CD14-positive monocyte (primary cell): ENCODE results near the gene TEAD2. TPM values are rescaled to one million over a fixed set of nuclear protein-coding genes. Genes with fewer than 3 reads are reported as not detected.

Experiments
- DNase-seq, 3 donors: peaks; one replicate each; pipeline ENCODE4 v3.0.0-alpha.2; 2011 to 2022
- H2AFZ ChIP-seq: 2 replicates; pipeline ENCODE4 v1.6.0; 2012; ENCODE audit warnings: mild to moderate bottlenecking, low read depth, low read length, inconsistent platforms; ENCODE audit not compliant: insufficient read depth, poor library complexity, severe bottlenecking
- H3K27ac ChIP-seq, 2 donors: 1 replicate in 1 of 2; 2 replicates in 1 of 2; pipeline ENCODE4 v1.5.1; 2012 to 2013; ENCODE audit warnings: low read length in 2 of 2, control low read depth in 1 of 2, inconsistent platforms in 1 of 2, low read depth in 1 of 2, mild to moderate bottlenecking in 1 of 2
- H3K27me3 ChIP-seq, 2 donors: one replicate each; pipeline versions ENCODE4 v1.6.0 to v1.6.1; 2011 to 2013; ENCODE audit warnings: low read length in 2 of 2; ENCODE audit not compliant: control insufficient read depth in 2 of 2, insufficient read depth in 2 of 2
- H3K36me3 ChIP-seq, 2 donors: replicated peaks in 1 of 2; 1 replicate in 1 of 2; 2 replicates in 1 of 2; pipeline versions ENCODE4 v1.5.1 to v1.6.1; 2012 to 2013; ENCODE audit warnings: low read length in 2 of 2, control low read depth in 1 of 2, inconsistent platforms in 1 of 2, mild to moderate bottlenecking in 1 of 2; ENCODE audit not compliant: insufficient read depth in 2 of 2, control insufficient read depth in 1 of 2
- H3K4me1 ChIP-seq, 2 donors: 1 replicate in 1 of 2; 2 replicates in 1 of 2; pipeline versions ENCODE4 v1.5.1 to v1.6.1; 2012 to 2013; ENCODE audit warnings: low read length in 2 of 2, control low read depth in 1 of 2, inconsistent platforms in 1 of 2, mild to moderate bottlenecking in 1 of 2, moderate library complexity in 1 of 2; ENCODE audit not compliant: insufficient read depth in 2 of 2, control insufficient read depth in 1 of 2
- H3K4me2 ChIP-seq: replicated peaks from 2 replicates; pipeline ENCODE3; 2012; ENCODE audit warnings: low read length, moderate library complexity, mild to moderate bottlenecking; ENCODE audit not compliant: poor library complexity, severe bottlenecking; ENCODE audit errors: extremely low read depth
- H3K4me3 ChIP-seq, 3 experiments: fragments of 200-600 bp in 1 of 3; sonication (generic) in 1 of 3; replicated peaks in 1 of 3; 1 replicate in 2 of 3; 2 replicates in 1 of 3; pipeline ENCODE4 v1.5.1; 2011 to 2013; ENCODE audit warnings: low read length in 3 of 3, mild to moderate bottlenecking in 3 of 3, control low read depth in 2 of 3, low read depth in 2 of 3, inconsistent platforms in 1 of 3, moderate library complexity in 1 of 3
- H3K79me2 ChIP-seq: 2 replicates; pipeline ENCODE4 v1.6.0; 2012; ENCODE audit warnings: mild to moderate bottlenecking, control low read depth, inconsistent platforms, low read length, moderate library complexity; ENCODE audit not compliant: insufficient read depth
- H3K9ac ChIP-seq: 2 replicates; pipeline ENCODE4 v1.6.0; 2017; ENCODE audit warnings: low read length, mild to moderate bottlenecking; ENCODE audit not compliant: insufficient read depth, poor library complexity, severe bottlenecking
- H3K9me3 ChIP-seq, 2 donors: replicated peaks in 1 of 2; 1 replicate in 1 of 2; 2 replicates in 1 of 2; pipeline versions ENCODE4 v1.5.1 to v1.6.1; 2012 to 2013; ENCODE audit warnings: low read length in 2 of 2, control low read depth in 1 of 2; ENCODE audit not compliant: control insufficient read depth in 1 of 2, insufficient read depth in 1 of 2
- H4K20me1 ChIP-seq: 2 replicates; pipeline ENCODE4 v1.6.0; 2012; ENCODE audit warnings: mild to moderate bottlenecking, low read length, control low read depth, moderate library complexity; ENCODE audit not compliant: insufficient read depth
- H3K27ac Mint-ChIP-seq, 7 donors: one replicate each; pipeline ENCODE4 v1.8.0; 2020; ENCODE audit warnings: mild to moderate bottlenecking in 7 of 7, mixed read lengths in 7 of 7, moderate library complexity in 6 of 7, inconsistent platforms in 2 of 7
- H3K27me3 Mint-ChIP-seq, 3 donors: one replicate each; pipeline ENCODE4 v1.8.0; 2021 to 2022; ENCODE audit warnings: low read depth in 3 of 3, mild to moderate bottlenecking in 3 of 3, mixed read lengths in 3 of 3, moderate library complexity in 3 of 3, inconsistent platforms in 1 of 3
- H3K36me3 Mint-ChIP-seq, 2 donors: one replicate each; pipeline ENCODE4 v1.8.0; 2020; ENCODE audit warnings: mixed read lengths in 2 of 2, inconsistent platforms in 1 of 2, mild to moderate bottlenecking in 1 of 2
- H3K4me1 Mint-ChIP-seq: one replicate; pipeline ENCODE4 v1.8.0; 2020; ENCODE audit warnings: mild to moderate bottlenecking, mixed read lengths
- H3K4me3 Mint-ChIP-seq, 2 donors: one replicate each; pipeline ENCODE4 v1.8.0; 2020; ENCODE audit warnings: mild to moderate bottlenecking in 2 of 2, mixed read lengths in 2 of 2, moderate library complexity in 1 of 2
- H3K9me3 Mint-ChIP-seq, 7 donors: one replicate each; pipeline ENCODE4 v1.8.0; 2020 to 2022; ENCODE audit warnings: mixed read lengths in 7 of 7, mild to moderate bottlenecking in 6 of 7, moderate library complexity in 6 of 7, inconsistent platforms in 2 of 7
- CTCF ChIP-seq: fragments of 200-600 bp; IDR thresholded peaks from one replicate; pipeline ENCODE4 v1.8.0; 2022; ENCODE audit warnings: antibody characterized with exemption, mild to moderate bottlenecking
- WGBS: methylation state at CpG from one replicate; pipeline ENCODE4 v1.1.5; 2013; ENCODE audit warnings: missing lambda C conversion rate; ENCODE audit not compliant: insufficient coverage; 5-methylcytosine and 5-hydroxymethylcytosine counted together
- intact Hi-C, 2 donors: fragments of 100-400 bp; cut with micrococcal nuclease; formaldehyde crosslinking; loops; one replicate each; pipeline versions ENCODE4 v1.15.0 to v1.15.1; 2023
- polyA plus RNA-seq, 3 donors: library from polyadenylated mRNA; depleted of rRNA in 1 of 3; unstranded in 2 of 3; stranded (reverse) in 1 of 3; fragments of 300-500 nt in 2 of 3; fragments of >200 nt in 1 of 3; fragmentation: Illumina TruSeq in 2 of 3; gene quantifications; 1 replicate in 2 of 3; 2 replicates in 1 of 3; pipeline ENCODE4 v1.2.3, GENCODE V29; 2012 to 2021

The TEAD2 gene
- polyA plus RNA-seq, 3 donors: not detected

DNA sequence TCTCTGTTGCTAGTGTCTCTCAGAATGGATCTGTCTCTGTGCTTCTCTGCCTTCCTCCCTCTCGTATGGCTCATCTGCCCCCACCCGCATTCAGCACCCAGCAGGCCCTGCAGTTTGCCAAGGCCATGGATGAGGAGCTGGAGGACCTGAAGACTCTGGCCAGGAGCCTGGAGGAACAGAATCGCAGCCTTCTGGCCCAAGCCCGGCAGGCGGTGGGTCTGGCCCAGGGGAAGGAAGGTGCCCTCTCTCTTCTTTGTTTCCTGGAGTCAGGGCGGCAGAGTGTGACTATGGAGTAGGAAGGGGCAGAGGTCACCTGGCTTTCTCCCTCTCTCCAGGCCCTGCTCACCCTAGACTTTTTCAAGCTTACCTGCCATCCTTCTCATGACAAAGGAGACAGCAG lies 36.7 kb upstream of the TEAD2 start:
- Histone ChIP-seq H3K27me3 (no peaks in the 10 kb centered on the region), H3K4me1 (no peaks in the 10 kb centered on the region), H4K20me1 (no peaks in the 10 kb centered on the region), H3K9ac (no peak overlapping the region), H3K4me2 (no peak overlapping the region), H3K4me3 (no peak overlapping the region), H2AFZ (no peak overlapping the region), H3K79me2 (no peaks in the 10 kb centered on the region), H3K27ac (no peak overlapping the region), H3K36me3 (no peaks in the 10 kb centered on the region), H3K9me3 (no peaks in the 10 kb centered on the region)
- Mint-ChIP-seq H3K27me3 (peaks cover 4 to 7% (median 5%) of the 10 kb centered on the region in 3 donors), H3K4me3 (no peak overlapping the region), H3K27ac (no peak overlapping the region), H3K36me3 (no peaks in the 10 kb centered on the region), H3K9me3 (peaks cover 0 to 1% (median 0%) of the 10 kb centered on the region in 7 donors), H3K4me1 (peaks cover 7% of the 10 kb centered on the region)
- WGBS: 96% methylated on average over 5 of the region's 6 CpGs
- intact Hi-C loops: no loop called here
- no peak for TF ChIP-seq CTCF
- DNase-seq: no peak

DNA sequence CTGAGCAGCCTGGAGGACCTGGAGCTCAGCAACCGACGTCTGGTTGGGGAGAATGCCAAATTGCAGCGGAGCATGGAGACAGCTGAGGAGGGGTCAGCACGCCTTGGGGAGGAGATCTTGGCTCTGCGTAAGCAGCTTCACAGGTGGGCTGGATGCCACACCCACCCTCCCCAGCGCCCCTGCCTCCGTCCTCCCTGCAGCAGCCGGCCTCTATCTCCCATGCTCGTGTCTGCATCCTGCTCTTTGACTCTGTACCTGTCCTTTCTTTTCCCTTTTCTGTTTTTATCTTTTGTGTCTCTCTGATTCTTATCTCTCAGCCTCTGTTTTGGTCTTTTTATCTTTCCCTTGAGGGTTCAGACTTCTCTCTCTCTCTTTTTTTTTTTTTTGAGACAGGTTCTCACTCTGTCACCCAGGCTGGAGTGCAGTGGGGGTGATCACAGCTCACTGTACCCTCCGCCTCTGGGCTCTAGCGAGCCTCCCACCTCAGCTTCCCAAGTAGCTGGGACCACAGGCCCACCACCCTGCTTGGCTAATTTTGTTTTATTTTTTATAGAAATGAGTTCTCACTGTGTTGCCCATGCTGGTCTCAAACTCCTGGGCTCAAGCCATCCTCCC lies 35.9 kb upstream of the TEAD2 start:
- Histone ChIP-seq H3K4me3 (no peak overlapping the region), H3K9ac (no peak overlapping the region), H3K27me3 (no peaks in the 10 kb centered on the region), H3K79me2 (no peaks in the 10 kb centered on the region), H3K4me2 (no peak overlapping the region), H3K36me3 (no peaks in the 10 kb centered on the region), H3K9me3 (no peaks in the 10 kb centered on the region), H3K4me1 (no peaks in the 10 kb centered on the region), H2AFZ (no peak overlapping the region), H4K20me1 (no peaks in the 10 kb centered on the region), H3K27ac (no peak overlapping the region)
- Mint-ChIP-seq H3K27me3 (peaks cover 1 to 9% (median 5%) of the 10 kb centered on the region in 3 donors), H3K4me3 (peak overlapping the region in 1 of 2 donors; percentile 13), H3K4me1 (peaks cover 7% of the 10 kb centered on the region), H3K36me3 (no peaks in the 10 kb centered on the region), H3K9me3 (peaks cover 0 to 1% (median 0%) of the 10 kb centered on the region in 7 donors), H3K27ac (peak overlapping the region in 1 of 7 donors; percentile 30)
- 94% methylated on average over 5 of the region's 11 CpGs for WGBS
- DNase-seq: no peak
- TF ChIP-seq CTCF: no peak
- intact Hi-C loops: no loop called here
